Neuronal stem cell (in vitro differentiated cells): ENCODE results near the gene RAD51B.
A peak's percentile ranks its signal among the peaks of the same experiment; 100 is the strongest.

Experiments used
- DNase-seq: peaks from one replicate; pipeline ENCODE4 v3.0.0-alpha.2; 2013; ENCODE audit warnings: low spot score
- H2AFZ ChIP-seq: one replicate; pipeline ENCODE4 v1.6.1; 2013; ENCODE audit warnings: mild to moderate bottlenecking, low read length, inconsistent platforms
- H2AK5ac ChIP-seq: 2 replicates; pipeline ENCODE4 v1.6.1; 2013; ENCODE audit warnings: low read depth, mild to moderate bottlenecking, inconsistent platforms, low read length, moderate library complexity, mixed read lengths
- H2BK120ac ChIP-seq: 2 replicates; pipeline ENCODE4 v1.6.1; 2013; ENCODE audit warnings: low read depth, mild to moderate bottlenecking, inconsistent platforms, low read length, moderate library complexity, mixed read lengths
- H2BK12ac ChIP-seq: one replicate; pipeline ENCODE4 v1.6.1; 2013; ENCODE audit warnings: low read length, inconsistent platforms
- H2BK15ac ChIP-seq: 2 replicates; pipeline ENCODE4 v1.6.1; 2013; ENCODE audit warnings: mild to moderate bottlenecking, low read length, inconsistent platforms, mixed read lengths
- H2BK5ac ChIP-seq: one replicate; pipeline ENCODE4 v1.6.1; 2013; ENCODE audit warnings: inconsistent platforms, mild to moderate bottlenecking, low read length, moderate library complexity
- H3K14ac ChIP-seq: one replicate; pipeline ENCODE4 v1.6.1; 2013; ENCODE audit warnings: low read length, inconsistent platforms
- H3K18ac ChIP-seq: 2 replicates; pipeline ENCODE4 v1.6.1; 2013; ENCODE audit warnings: low read length, inconsistent platforms
- H3K23ac ChIP-seq: 2 replicates; pipeline ENCODE4 v1.6.1; 2013; ENCODE audit warnings: low read depth, mild to moderate bottlenecking, mixed read lengths, low read length, inconsistent platforms; ENCODE audit not compliant: poor library complexity
- H3K27ac ChIP-seq: replicated peaks from 3 replicates; pipeline ENCODE4 v1.5.1; 2013; ENCODE audit warnings: low read length, inconsistent platforms
- H3K27me3 ChIP-seq, 3 experiments: 2 replicates each; pipeline ENCODE4 v1.6.1; 2013; ENCODE audit warnings: low read length in 3 of 3, mild to moderate bottlenecking in 2 of 3, inconsistent platforms in 1 of 3, low read depth in 1 of 3, mixed read lengths in 1 of 3, moderate library complexity in 1 of 3; ENCODE audit not compliant: control insufficient read depth in 3 of 3, insufficient read depth in 3 of 3
- H3K36me3 ChIP-seq, 2 donors: replicated peaks in 1 of 2; 2 replicates each; pipeline ENCODE4 v1.6.1; 2013; ENCODE audit warnings: low read length in 2 of 2; ENCODE audit not compliant: control insufficient read depth in 2 of 2, insufficient read depth in 2 of 2
- H3K4ac ChIP-seq: 2 replicates; pipeline ENCODE4 v1.6.1; 2013; ENCODE audit warnings: inconsistent platforms, mild to moderate bottlenecking, low read length, moderate library complexity
- H3K4me1 ChIP-seq, 2 donors: 1 replicate in 1 of 2; 2 replicates in 1 of 2; pipeline ENCODE4 v1.6.1; 2013; ENCODE audit warnings: low read length in 2 of 2, low read depth in 1 of 2; ENCODE audit not compliant: control insufficient read depth in 2 of 2, insufficient read depth in 1 of 2
- H3K4me2 ChIP-seq: one replicate; pipeline ENCODE4 v1.6.1; 2013; ENCODE audit warnings: mild to moderate bottlenecking, low read length, inconsistent platforms; ENCODE audit not compliant: insufficient read depth, poor library complexity, severe bottlenecking
- H3K4me3 ChIP-seq, 2 donors: 2 replicates each; pipeline ENCODE4 v1.5.1; 2013; ENCODE audit warnings: low read length in 2 of 2, mild to moderate bottlenecking in 2 of 2, inconsistent platforms in 1 of 2, moderate library complexity in 1 of 2
- H3K79me1 ChIP-seq: one replicate; pipeline ENCODE4 v1.6.1; 2013; ENCODE audit warnings: low read depth, mild to moderate bottlenecking, inconsistent platforms, low read length, moderate library complexity
- H3K9ac ChIP-seq: one replicate; pipeline ENCODE4 v1.6.1; 2013; ENCODE audit warnings: mild to moderate bottlenecking, low read depth, low read length, inconsistent platforms; ENCODE audit not compliant: poor library complexity
- H3K9me3 ChIP-seq, 2 donors: replicated peaks in 1 of 2; 2 replicates each; pipeline versions ENCODE3 to v1.6.1; 2013; ENCODE audit warnings: low read length in 2 of 2, mild to moderate bottlenecking in 2 of 2, inconsistent platforms in 1 of 2, low read depth in 1 of 2, mixed read lengths in 1 of 2, moderate library complexity in 1 of 2; ENCODE audit not compliant: control insufficient read depth in 2 of 2, insufficient read depth in 1 of 2
- H4K8ac ChIP-seq: one replicate; pipeline ENCODE4 v1.6.1; 2013; ENCODE audit warnings: low read depth, mild to moderate bottlenecking, inconsistent platforms, low read length, moderate library complexity
- H4K91ac ChIP-seq: one replicate; pipeline ENCODE4 v1.6.1; 2013; ENCODE audit warnings: low read length, low read depth, mild to moderate bottlenecking, inconsistent platforms; ENCODE audit not compliant: poor library complexity
- WGBS, 2 donors: extraction: QIAGEN DNeasy Blood & Tissue Kit; methylation state at CpG; one replicate each; pipeline ENCODE4 v1.1.7; 2013; ENCODE audit warnings: missing lambda C conversion rate in 2 of 2, mixed read lengths in 1 of 2; ENCODE audit not compliant: insufficient read length in 2 of 2, insufficient replicate concordance in 1 of 2; ENCODE audit errors: extremely low coverage in 2 of 2; 5-methylcytosine and 5-hydroxymethylcytosine counted together

The RAD51B gene

GRCh38 chr14:68682166-68683103, 862.9 kb downstream of the RAD51B start:
- WGBS, 2 donors: no CpG with 5 or more reads among the region's 15 CpGs
- H4K91ac ChIP-seq: no peak overlapping the region
- no peak overlapping the region for H2BK12ac ChIP-seq
- H3K23ac ChIP-seq: no peak overlapping the region
- H3K27ac ChIP-seq: no peak overlapping the region
- H2BK15ac ChIP-seq: no peak overlapping the region
- H3K9me3 ChIP-seq: peaks cover 3 to 5% of the 10 kb centered on the region in 2 donors
- no peak overlapping the region for H3K9ac ChIP-seq
- H3K79me1 ChIP-seq: no peaks in the 10 kb centered on the region
- H3K27me3 ChIP-seq: no peaks in the 10 kb centered on the region
- H3K14ac ChIP-seq: no peak overlapping the region
- H3K4me2 ChIP-seq: no peak overlapping the region
- H2BK120ac ChIP-seq: no peak overlapping the region
- peaks cover 4 to 12% of the 10 kb centered on the region in 2 donors for H3K4me1 ChIP-seq
- H2AK5ac ChIP-seq: no peak overlapping the region
- peaks cover 0 to 1% of the 10 kb centered on the region in 2 donors for H3K36me3 ChIP-seq
- no peak overlapping the region for H4K8ac ChIP-seq
- no peak overlapping the region for H3K4ac ChIP-seq
- peak overlapping the region; percentile 31 for H2AFZ ChIP-seq
- no peak overlapping the region for H3K18ac ChIP-seq
- no peak overlapping the region for H3K4me3 ChIP-seq
- H2BK5ac ChIP-seq: no peak overlapping the region
- DNase-seq: no peak

DNA sequence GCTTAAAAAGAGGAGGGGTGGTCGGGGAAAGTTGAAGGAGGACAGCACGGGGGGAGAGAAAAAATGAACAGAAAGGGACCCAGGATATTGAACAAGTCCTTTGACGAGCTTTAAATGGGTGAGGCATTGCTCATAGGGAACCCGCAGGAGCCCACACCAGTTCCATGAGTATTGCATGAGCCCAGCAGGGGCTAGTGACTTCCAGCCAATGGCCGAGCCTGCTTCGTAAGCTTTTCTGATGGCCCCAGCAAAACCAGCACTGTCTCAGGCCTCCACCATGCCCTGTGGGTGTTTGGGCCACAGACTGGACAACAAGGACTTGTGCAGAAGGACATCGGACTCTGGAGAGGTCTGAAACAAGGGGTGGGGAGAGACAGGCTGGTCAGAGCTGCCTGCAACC, 863.7 kb downstream of the RAD51B start:
- no peak overlapping the region for H3K4ac ChIP-seq
- peak overlapping the region; percentile 76 for H2BK5ac ChIP-seq
- no peak overlapping the region for H4K8ac ChIP-seq
- H4K91ac ChIP-seq: no peak overlapping the region
- no CpG with 5 or more reads among the region's 7 CpGs for WGBS, 2 donors
- no peak overlapping the region for H3K23ac ChIP-seq
- peaks cover 0 to 1% of the 10 kb centered on the region in 2 donors for H3K36me3 ChIP-seq
- peak overlapping the region; percentile 1 for H2BK12ac ChIP-seq
- no peak for DNase-seq
- no peaks in the 10 kb centered on the region for H3K27me3 ChIP-seq
- peak overlapping the region; percentile 13 for H2BK120ac ChIP-seq
- no peak overlapping the region for H3K14ac ChIP-seq
- no peak overlapping the region for H3K27ac ChIP-seq
- no peak overlapping the region for H3K9ac ChIP-seq
- peak overlapping the region; percentile 70 for H2BK15ac ChIP-seq
- H2AFZ ChIP-seq: peak overlapping the region; percentile 50
- no peaks in the 10 kb centered on the region for H3K79me1 ChIP-seq
- H2AK5ac ChIP-seq: peak overlapping the region; percentile 87
- no peak overlapping the region for H3K4me3 ChIP-seq
- H3K18ac ChIP-seq: peak overlapping the region; percentile 49
- H3K9me3 ChIP-seq: peaks cover 3 to 5% of the 10 kb centered on the region in 2 donors
- H3K4me2 ChIP-seq: no peak overlapping the region
- peaks cover 6 to 12% of the 10 kb centered on the region in 2 donors for H3K4me1 ChIP-seq

DNA sequence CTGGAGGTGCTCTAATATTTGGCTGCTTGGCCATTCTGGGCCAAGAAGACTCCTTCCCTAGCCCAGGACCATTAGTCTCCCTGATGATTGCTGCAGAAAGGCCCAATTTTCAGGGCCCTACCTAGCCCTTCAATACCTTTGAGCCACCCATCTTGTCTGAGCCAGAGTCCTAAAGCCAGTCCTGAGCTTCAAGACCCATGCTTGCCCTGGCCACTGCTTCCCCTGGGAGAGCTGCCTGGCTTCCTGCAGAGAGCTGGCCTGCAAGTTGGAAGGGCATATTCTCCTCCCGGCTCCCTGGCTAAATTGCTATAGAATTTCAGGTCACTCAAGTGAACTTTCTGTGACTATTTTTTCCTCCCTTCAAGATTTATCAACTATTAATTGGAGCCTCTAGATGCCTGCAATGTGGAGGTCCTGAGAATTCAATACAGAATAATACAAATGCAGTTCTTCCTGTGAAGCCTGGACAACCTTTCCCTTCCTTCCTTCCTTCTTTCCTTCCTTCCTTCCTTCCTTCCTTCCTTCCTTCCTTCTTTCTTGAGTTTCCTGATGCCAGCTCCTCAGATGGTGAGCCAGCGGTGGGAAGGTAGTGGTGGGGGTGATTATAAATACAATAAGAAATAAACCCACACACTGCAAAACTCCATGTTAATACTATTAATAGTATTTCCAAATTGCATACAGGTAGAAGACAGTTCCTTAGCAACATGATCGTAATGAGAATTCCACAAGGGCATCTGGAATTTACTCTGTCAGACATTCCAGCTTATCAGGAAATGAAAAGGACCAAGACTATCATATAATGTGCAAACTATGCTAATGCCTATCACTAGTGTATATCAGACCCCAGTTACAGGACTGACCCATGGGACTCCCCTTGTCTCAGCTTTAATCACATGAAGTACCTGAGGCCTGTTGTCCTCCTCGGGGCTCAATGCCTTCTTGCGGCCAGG, 865.2 kb downstream of the RAD51B start:
- no peak for DNase-seq
- no peak overlapping the region for H2AFZ ChIP-seq
- peak overlapping the region; percentile 76 for H3K18ac ChIP-seq
- no peaks in the 10 kb centered on the region for H3K27me3 ChIP-seq
- peaks cover 3 to 5% of the 10 kb centered on the region in 2 donors for H3K9me3 ChIP-seq
- H3K4me3 ChIP-seq: no peak overlapping the region
- H2AK5ac ChIP-seq: peak overlapping the region; percentile 48
- no peak overlapping the region for H2BK5ac ChIP-seq
- H3K4me1 ChIP-seq: peaks cover 19 to 25% of the 10 kb centered on the region in 2 donors
- H3K27ac ChIP-seq: no peak overlapping the region
- peak overlapping the region; percentile 59 for H2BK12ac ChIP-seq
- peaks cover 0 to 1% of the 10 kb centered on the region in 2 donors for H3K36me3 ChIP-seq
- no peak overlapping the region for H4K91ac ChIP-seq
- no peak overlapping the region for H3K9ac ChIP-seq
- no peak overlapping the region for H3K4ac ChIP-seq
- H3K79me1 ChIP-seq: no peaks in the 10 kb centered on the region
- H3K14ac ChIP-seq: no peak overlapping the region
- no peak overlapping the region for H3K23ac ChIP-seq
- H4K8ac ChIP-seq: no peak overlapping the region
- H2BK15ac ChIP-seq: no peak overlapping the region
- no CpG with 5 or more reads among the region's 5 CpGs for WGBS, 2 donors
- H3K4me2 ChIP-seq: no peak overlapping the region
- peak overlapping the region; percentile 93 for H2BK120ac ChIP-seq
